Caki2 (cell line): Measurements from ENCODE around the gene KLHL25. TPM values are rescaled to one million over a fixed set of nuclear protein-coding genes. Genes with fewer than 3 reads are reported as not detected.

Experiments used
- DNase-seq: peaks from one replicate; pipeline ENCODE4 v3.0.0-alpha.2; 2015; ENCODE audit warnings: low read depth
- in situ Hi-C: cut with HindIII; loops from 2 replicates; pipeline ENCODE4 v1.10.0; 2016; ENCODE audit warnings: low sequenced_read_pairs, low pct_unique_long_range_greater_than_20kb, mixed read lengths
- total RNA-seq: library from RNA; depleted of rRNA; stranded (reverse); fragments of >200 nt; shearing (Covaris generic); gene quantifications from 2 replicates; pipeline ENCODE4 v1.2.3, GENCODE V29; 2014; ENCODE audit warnings: low replicate concordance

The KLHL25 gene
- total RNA-seq, 1 experiment from 2014 or later = 2.7 TPM

DNA sequence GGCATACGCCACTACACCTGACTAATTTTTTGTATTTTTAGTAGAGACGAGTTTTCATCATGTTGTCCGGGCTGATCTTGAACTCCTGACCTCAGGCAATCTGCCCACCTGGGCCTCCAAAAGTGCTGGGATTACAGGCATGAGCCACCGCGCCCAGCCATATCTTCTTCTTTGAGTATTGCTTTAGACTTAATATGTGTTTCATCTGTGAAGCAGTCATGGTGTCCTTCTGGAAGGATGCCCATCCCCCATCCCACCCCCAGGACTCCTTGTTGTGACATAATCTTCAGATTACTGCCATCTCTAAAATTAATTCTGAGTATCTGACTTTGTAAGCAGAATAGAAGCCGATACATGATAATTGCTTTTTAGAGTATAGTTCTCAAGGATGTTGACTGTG is 57.7 kb downstream of the KLHL25 start:
- in situ Hi-C loops = no loop called here
- DNase-seq = no peak

DNA sequence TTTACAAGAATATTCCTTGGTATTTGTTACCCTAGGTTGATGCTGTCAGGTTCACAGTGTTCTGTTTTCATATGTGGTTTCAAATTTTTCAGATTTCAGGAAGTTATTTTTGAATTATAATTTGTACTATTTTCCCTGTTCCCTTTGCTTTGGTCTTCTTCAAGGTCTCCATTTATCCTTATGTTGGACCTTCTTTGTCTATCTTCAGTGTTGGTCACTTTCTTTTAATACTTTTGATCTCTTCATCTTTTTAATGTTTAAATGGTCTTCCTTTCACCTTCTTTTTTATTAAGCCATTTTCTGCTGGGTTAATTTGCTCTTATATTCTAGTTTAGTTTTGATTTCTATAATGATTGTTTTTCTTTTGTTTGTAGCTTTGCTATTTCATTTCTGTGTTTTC is 61.3 kb downstream of the KLHL25 start:
- in situ Hi-C loops = no loop called here
- peak; percentile 11 for DNase-seq

DNA sequence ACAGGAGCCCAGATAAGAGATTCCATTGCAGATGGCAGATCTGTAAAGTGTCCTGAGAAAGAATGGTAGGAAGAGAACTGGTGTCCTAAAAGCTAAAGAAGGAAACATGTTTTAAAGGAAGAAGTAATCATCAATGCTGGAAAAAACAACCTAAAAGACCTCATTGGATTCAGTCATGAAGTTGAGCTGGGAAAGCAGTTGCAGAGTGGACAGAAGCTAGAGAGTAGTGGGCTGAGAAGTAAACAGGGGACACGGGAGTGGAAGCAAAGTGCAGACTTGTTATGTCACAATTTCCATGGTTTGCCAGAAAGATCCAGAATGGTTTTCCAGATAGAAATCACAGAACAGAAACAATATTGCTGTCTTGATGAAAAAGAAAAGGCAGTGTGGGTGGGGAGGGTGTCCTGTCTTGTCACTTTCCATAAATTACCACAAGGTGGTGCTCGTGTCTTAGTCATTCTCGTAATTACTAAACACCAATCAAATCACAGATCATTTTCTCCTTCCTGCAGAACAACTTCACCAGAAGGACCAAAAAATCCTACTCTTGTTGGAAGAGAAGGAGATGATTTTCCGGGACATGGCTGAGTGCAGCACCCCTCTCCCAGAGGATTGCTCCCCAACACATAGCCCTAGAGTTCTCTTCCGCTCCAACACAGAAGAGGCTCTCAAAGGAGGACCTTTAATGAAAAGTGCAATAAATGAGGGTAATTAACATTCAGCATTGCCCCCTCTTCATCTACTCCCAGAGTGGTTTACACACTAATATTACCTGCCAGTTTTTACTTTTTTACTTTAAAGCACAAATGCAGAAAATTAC is 64.5 kb downstream of the KLHL25 start:
- DNase-seq = peak; percentile 47
- in situ Hi-C loops = no loop called here

DNA sequence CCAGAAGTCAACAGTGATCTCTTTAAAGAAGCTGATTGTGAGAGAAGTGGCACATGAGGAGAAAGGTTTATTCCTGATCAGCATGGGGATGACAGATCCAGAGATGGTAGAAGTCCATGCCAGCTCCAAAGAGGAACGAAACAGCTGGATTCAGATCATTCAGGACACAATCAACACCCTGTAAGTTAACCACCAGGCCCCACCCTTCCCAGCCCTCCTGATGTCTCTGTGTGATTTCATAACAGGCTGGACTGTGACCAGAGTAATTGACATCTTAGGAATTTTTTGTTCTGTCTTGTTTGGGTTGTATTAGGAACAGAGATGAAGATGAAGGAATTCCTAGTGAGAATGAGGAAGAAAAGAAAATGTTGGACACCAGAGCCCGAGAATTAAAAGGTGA is 67.7 kb downstream of the KLHL25 start:
- in situ Hi-C loops = no loop called here
- no peak for DNase-seq

DNA sequence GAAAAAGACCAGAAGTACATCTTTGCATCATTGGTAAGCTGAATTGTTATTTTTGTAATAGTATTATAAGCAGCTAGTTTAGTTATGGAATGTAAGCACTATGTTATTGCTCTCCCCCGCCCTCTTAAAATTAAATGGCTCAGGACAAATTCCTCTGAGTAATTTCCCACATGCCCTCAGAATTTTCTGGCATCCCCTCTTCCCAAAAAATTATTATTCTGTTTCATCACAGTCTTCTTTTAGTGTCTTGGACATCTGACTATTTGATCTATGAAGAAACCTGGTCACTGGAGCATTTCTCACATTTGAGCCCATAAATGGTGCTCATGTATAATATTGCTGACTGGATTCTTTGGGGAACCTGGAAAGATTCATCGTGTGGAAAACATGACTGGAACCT is 68.3 kb downstream of the KLHL25 start:
- no peak for DNase-seq
- in situ Hi-C loops = no loop called here

DNA sequence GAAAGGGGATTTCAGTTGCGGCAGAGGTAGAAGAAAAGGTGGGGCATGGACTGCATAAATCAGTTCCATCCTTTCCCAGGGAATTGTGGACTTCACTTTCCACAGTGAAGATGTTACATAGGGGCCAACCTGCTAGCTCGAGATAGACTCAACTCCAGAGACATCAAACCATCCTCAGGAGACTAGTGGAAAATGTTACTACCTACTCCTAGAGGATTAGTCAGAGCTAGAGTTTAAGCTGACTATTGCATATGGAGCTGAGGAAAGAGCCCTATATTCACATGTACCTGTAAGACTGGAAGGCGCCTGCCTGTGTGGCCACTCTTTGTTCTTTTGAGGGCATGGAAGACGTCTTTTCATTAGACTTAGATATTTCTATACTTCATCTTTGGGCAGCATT is 69.2 kb downstream of the KLHL25 start:
- in situ Hi-C loops = no loop called here
- DNase-seq = no peak

DNA sequence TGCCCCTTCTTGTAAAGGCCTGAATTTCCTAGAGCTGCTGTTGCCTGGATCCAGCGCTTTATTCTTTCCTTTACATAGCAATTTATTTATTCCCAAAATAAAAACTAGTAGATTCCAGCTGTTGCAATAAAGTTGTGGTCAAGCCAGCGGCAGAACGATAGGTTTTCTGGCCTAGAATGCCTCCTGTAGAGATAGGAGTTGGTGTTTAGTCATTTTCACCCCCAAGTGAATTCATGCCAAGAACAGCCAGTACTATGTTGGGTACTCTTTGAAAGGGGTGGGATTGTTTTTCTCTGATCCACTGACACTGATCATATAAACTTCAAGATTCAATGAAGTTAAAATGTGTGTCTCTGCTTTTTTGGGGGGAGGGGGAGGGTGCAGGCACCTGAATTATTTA is 69.7 kb downstream of the KLHL25 start:
- no peak for DNase-seq
- in situ Hi-C loops = no loop called here

DNA sequence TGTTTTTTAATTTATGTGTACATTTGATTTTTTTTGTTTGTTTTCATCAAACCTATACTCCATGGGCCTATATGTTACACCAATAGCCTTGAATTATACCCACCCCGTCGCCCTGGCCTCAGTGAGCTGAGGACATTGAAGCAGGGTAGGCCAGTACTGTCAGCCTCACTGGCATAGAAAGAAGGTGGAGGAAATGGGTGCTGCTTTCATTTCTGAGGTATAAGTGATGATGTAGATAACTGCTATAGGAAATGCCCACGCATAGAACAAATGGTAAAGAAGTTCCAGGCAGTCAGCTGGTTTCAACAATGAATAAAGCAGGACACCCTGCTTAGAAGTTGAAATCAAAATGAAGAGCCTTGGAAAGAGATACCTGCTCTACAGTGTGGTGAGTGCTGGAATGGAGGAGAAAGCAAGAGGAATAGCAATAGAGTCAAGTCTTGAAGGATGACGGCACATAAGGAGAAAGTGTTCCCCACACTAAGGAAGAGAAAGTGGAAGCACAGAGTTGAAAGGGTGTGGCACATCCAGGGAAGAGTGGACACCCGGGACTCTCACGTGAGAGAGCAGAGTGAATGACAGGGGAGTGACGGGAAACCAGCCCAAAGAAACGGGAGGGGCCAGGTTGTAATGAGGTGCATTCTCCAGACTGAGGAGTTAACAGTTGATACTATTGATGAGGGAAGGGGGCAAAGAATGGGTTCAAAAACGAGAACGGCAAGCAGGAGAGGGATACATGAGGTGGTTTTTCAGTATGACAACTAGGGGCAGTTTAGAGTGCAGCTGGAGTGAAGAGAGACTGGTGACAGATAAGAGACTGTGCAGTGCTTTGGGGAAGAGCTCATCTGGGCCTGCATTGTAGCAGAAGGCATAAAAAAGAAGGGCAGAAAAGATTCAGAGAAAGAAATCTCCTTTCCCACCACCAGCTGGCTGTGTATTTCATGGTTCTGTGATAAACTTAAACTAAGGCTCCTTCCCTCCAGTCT is 70.5 kb downstream of the KLHL25 start:
- no peak for DNase-seq
- in situ Hi-C loops = no loop called here

DNA sequence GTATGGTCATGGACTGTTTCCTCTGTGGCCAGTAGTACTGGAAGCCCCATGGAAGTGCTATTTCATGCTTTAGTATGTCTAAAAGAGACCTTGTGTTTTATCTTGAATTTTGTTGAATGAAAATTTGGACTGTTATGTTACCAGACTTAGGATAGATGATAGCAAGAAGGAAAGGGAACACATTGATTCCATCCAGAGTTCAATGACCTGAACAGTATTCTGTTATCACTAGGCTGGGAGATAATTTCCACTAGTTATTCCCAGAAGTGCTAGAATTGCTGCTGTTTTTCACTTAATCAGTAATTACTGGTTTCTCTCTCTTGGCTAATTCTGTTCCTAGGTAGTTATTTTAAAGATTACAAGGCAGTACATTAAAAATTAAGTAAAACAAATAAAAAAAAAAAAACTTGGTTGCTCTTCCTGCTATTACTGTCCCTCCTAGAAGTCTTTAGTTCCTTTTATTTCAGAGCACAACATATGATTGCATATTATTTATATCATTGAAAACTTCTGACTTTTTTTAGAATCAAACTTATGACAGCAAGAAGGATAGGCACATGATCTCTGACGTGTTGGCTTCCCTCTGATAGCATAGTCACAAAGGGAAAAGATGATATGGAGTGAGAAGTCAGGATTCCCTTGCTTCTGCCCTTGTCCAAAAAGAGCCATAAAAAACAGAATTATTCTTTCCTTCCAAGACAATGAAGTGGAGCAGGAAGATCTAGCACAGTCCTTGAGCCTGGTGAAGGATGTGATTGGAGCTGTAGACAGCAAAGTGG is 72.2 kb downstream of the KLHL25 start:
- DNase-seq = no peak
- in situ Hi-C loops = no loop called here

DNA sequence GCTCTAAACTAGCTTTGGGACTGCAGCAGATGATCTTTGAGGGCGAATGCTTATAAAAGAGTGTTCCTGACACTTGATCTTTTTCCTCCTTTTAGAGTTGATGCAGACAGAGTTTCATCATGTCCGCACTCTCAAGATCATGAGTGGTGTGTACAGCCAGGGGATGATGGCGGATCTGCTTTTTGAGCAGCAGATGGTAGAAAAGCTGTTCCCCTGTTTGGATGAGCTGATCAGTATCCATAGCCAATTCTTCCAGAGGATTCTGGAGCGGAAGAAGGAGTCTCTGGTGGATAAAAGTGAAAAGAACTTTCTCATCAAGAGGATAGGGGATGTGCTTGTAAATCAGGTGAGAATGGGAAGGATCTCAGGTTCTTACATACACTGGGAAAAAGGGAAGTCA is 75.7 kb downstream of the KLHL25 start:
- DNase-seq = no peak
- in situ Hi-C loops = no loop called here

DNA sequence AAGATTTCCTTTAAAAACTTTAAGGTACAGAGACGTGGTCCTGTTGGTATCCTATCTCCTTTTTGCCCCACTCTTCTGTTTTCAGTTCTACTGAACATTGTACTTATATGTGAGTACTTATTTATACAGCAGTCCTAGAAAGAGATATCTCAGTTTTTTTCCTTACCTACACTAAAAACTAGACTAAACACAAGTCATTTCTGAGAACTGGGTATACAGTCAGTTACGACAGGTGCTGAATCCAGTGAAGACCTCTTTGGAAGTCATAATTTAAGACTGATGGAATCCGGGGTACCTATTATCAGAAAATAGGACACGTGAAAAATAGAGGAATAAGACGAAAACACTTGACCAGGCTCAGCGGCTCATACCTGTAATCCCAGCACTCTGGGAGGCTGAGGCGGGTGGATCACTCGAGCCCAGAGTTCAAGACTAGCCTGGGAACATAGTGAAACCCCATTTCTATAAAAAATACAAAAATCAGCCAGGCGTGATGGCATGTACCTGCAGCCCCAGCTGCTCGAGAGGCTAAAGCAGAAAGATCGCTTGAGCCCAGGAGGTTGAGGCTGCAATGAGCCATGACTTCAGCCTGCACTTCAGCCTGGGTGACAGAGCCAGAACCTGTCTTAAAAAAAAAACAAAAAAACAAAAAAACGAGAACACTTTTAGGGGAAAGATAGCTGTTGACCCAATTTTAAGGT is 76.3 kb downstream of the KLHL25 start:
- DNase-seq = no peak
- in situ Hi-C loops = no loop called here

DNA sequence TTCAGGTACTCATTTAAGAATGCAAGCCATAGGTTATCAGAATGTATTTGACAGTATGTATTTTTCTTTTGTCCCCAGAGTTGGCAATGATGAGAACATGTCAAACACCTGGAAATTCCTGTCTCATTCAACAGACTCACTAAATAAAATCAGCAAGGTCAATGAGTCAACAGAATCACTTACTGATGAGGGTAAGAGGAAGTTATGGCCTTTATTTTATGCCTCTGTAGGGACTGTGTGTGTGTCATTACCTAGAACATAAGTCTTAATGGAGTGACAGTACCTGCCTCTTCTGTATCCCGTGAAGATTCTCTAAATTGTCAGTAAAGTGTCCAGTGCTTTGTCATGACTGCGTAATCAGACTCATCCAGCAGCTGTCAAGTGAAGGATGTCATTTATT is 77.5 kb downstream of the KLHL25 start:
- no peak for DNase-seq
- in situ Hi-C loops = no loop called here

DNA sequence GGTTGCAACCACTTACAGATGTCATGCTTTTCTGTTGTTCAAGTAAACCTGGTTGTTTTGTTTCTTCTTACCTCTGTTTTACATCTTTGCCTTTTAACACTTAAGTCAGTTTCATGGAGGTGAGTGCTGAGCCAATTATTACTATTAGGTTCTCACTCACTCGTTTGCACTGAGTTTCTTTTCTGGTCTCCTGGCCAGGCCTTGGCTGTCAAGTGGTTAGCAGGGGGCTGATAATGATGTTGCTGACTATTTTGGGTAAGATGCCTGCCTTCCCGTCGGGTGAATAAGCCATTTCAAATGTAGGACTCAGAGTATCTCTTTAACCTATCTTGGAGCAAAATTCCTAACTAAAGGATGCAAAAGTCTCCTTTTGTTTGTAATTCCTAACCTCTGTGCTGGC is 78.5 kb downstream of the KLHL25 start:
- DNase-seq = no peak
- in situ Hi-C loops = no loop called here

DNA sequence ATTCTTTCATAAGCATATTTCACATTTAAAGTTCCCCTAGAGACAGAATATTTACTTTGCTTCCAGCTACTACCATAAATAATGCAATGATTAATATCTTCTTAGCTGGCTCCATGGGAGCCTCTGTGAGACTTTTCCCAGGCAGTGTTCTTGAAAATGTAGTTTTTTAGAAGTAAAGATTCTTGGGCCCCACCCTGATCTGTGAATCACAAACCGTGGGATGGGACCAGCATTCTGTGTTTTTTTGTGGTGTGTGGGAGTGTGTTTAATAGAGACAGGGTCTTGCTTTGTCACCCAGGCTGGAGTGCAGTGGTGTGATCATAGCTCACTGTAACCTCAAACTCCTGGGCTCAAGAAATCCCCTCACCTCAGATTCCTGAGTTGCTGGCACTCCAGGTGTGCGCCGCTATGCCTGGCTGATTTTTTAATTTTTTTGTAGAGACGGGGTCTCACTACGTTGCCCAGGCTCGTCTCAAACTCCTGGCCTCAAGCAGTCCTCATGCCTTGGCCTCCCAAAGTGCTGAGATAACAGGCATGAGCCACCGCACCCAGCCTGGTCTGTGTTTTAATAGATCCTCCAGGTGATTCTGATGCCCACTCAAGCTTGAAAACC is 83.0 kb downstream of the KLHL25 start:
- DNase-seq = no peak
- in situ Hi-C loops = no loop called here

DNA sequence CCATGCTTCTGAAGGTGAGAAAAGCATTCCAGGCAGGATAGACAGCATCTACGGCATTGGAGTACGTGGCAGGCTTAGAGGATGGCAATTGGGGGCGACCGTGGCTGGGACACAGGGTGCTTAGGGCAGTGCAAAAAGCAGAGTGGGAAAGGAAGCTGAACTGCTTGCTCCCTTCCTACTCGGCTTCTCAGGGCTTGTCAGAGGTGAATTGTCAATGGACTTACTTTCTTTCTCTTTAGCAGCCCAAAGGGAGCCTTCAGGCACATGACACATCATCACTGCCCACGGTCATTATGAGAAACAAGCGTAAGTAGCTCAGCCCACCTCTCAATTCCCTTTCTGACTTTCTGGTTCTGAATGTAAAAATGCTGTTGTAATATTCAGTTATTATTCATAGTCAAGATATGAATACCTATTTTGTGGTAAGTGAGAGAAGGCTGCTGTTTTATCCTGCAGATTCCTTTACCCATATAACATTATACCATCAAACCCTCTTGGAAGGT is 84.3 kb downstream of the KLHL25 start:
- in situ Hi-C loops = no loop called here
- no peak for DNase-seq
